H1 (cell line): ENCODE results near the gene LYRM7. TPM values are rescaled to one million over a fixed set of nuclear protein-coding genes. Genes with fewer than 3 reads are reported as not detected.

Source experiments
- CTCF ChIA-PET: fragments of 300-600 bp; sonication (Branson Sonifier 250); formaldehyde crosslinking; loops from one replicate; lab custom pipeline; 2021; ENCODE audit not compliant: partially characterized antibody; lab: Charles Lee
- POLR2A ChIA-PET: fragments of 300-600 bp; sonication (Branson Sonifier 250); formaldehyde crosslinking; loops from one replicate; lab custom pipeline; 2021; ENCODE audit warnings: inconsistent platforms; ENCODE audit not compliant: partially characterized antibody; lab: Charles Lee
- DNase-seq, 2 experiments: peaks; one replicate each; pipeline versions ENCODE4 v3.0.0 to v3.0.0-alpha.2; 2010 to 2022; ENCODE audit warnings: low spot score in 2 of 2, low read depth in 1 of 2, mixed read lengths in 1 of 2
- FAIRE-seq: peaks from 2 replicates; lab custom pipeline; 2011; peaks lifted over from hg19 to GRCh38; lab: Jason Lieb, UNC
- H2AFZ ChIP-seq: 2 replicates; pipeline ENCODE4 v1.8.1; 2012; ENCODE audit warnings: low read length, inconsistent platforms
- H2AK5ac ChIP-seq: 2 replicates; pipeline ENCODE4 v1.6.1; 2013; ENCODE audit warnings: low read depth, low read length
- H2BK120ac ChIP-seq: replicated peaks from 2 replicates; pipeline ENCODE3; 2013; ENCODE audit warnings: low read depth, low read length, inconsistent platforms
- H2BK12ac ChIP-seq: 2 replicates; pipeline ENCODE4 v1.6.1; 2013; ENCODE audit warnings: low read depth, low read length
- H2BK15ac ChIP-seq: 2 replicates; pipeline ENCODE4 v1.6.1; 2013; ENCODE audit warnings: low read length
- H2BK20ac ChIP-seq: 2 replicates; pipeline ENCODE4 v1.6.1; 2013; ENCODE audit warnings: low read length
- H2BK5ac ChIP-seq: 2 replicates; pipeline ENCODE4 v1.6.1; 2013; ENCODE audit warnings: low read depth, low read length
- H3K14ac ChIP-seq: 2 replicates; pipeline ENCODE4 v1.6.1; 2013; ENCODE audit warnings: inconsistent platforms; ENCODE audit not compliant: insufficient read length
- H3K18ac ChIP-seq: 2 replicates; pipeline ENCODE4 v1.6.1; 2013; ENCODE audit warnings: low read length; ENCODE audit errors: extremely low read depth
- H3K23ac ChIP-seq: 2 replicates; pipeline ENCODE4 v1.6.1; 2013; ENCODE audit warnings: inconsistent platforms; ENCODE audit not compliant: insufficient read length
- H3K23me2 ChIP-seq: 2 replicates; pipeline ENCODE4 v1.6.1; 2013; ENCODE audit warnings: low read depth, low read length
- H3K27ac ChIP-seq: 2 replicates; pipeline ENCODE4 v1.6.1; 2011; ENCODE audit warnings: low read depth, low read length, inconsistent platforms
- H3K27me3 ChIP-seq, 4 experiments: replicated peaks in 1 of 4; 1 replicate in 1 of 4; 2 replicates in 3 of 4; pipeline versions ENCODE4 v1.6.1 to v1.8.1; 2011 to 2013; ENCODE audit warnings: low read length in 3 of 4, mild to moderate bottlenecking in 3 of 4, inconsistent platforms in 2 of 4, mixed read lengths in 2 of 4, moderate library complexity in 1 of 4; ENCODE audit not compliant: control insufficient read depth in 3 of 4, insufficient read depth in 3 of 4; ENCODE audit errors: extremely low read depth in 1 of 4
- H3K36me3 ChIP-seq, 4 experiments: 2 replicates each; pipeline versions ENCODE4 v1.6.1 to v1.8.1; 2011 to 2013; ENCODE audit warnings: mild to moderate bottlenecking in 4 of 4, low read length in 3 of 4, moderate library complexity in 2 of 4, control low read depth in 1 of 4, inconsistent platforms in 1 of 4; ENCODE audit not compliant: insufficient read depth in 4 of 4, control insufficient read depth in 2 of 4
- H3K4ac ChIP-seq: replicated peaks from 2 replicates; pipeline ENCODE3; 2013; ENCODE audit warnings: low read length, low read depth, mixed read lengths, inconsistent platforms; ENCODE audit not compliant: insufficient read length
- H3K4me1 ChIP-seq, 4 experiments: replicated peaks in 1 of 4; 1 replicate in 1 of 4; 2 replicates in 3 of 4; pipeline versions ENCODE4 v1.6.1 to v1.8.1; 2011 to 2013; ENCODE audit warnings: low read length in 3 of 4, inconsistent platforms in 2 of 4, mixed read lengths in 1 of 4; ENCODE audit not compliant: insufficient read depth in 4 of 4, control insufficient read depth in 3 of 4
- H3K4me2 ChIP-seq, 2 experiments: 2 replicates each; pipeline versions ENCODE4 v1.6.1 to v1.8.1; 2011 to 2013; ENCODE audit warnings: low read depth in 2 of 2, low read length in 2 of 2, control low read depth in 1 of 2, inconsistent platforms in 1 of 2, mild to moderate bottlenecking in 1 of 2; ENCODE audit not compliant: insufficient read depth in 1 of 2
- H3K4me3 ChIP-seq, 4 experiments: fragments of 200-600, 300-600 bp in 1 of 4; sonication (generic), shearing (Covaris generic), sonication (Bioruptor Twin) in 1 of 4; 2 replicates each; pipeline versions ENCODE4 v1.5.1 to v1.8.1; 2011 to 2016; ENCODE audit warnings: low read length in 4 of 4, low read depth in 3 of 4, control low read depth in 2 of 4, inconsistent platforms in 2 of 4, mild to moderate bottlenecking in 2 of 4, mixed read lengths in 1 of 4, moderate library complexity in 1 of 4; ENCODE audit not compliant: insufficient read depth in 2 of 4; ENCODE audit errors: extremely low read depth in 1 of 4
- H3K56ac ChIP-seq: replicated peaks from 2 replicates; pipeline ENCODE3; 2013; ENCODE audit warnings: low read depth, mild to moderate bottlenecking, mixed read lengths, low read length, inconsistent platforms; ENCODE audit not compliant: insufficient read length
- H3K79me1 ChIP-seq: 2 replicates; pipeline ENCODE4 v1.6.1; 2013; ENCODE audit warnings: low read depth, low read length, control low read depth
- H3K79me2 ChIP-seq, 2 experiments: 2 replicates each; pipeline versions ENCODE4 v1.6.1 to v1.8.1; 2012 to 2013; ENCODE audit warnings: low read length in 2 of 2, mild to moderate bottlenecking in 2 of 2, inconsistent platforms in 1 of 2; ENCODE audit not compliant: insufficient read depth in 2 of 2, control insufficient read depth in 1 of 2
- H3K9ac ChIP-seq, 4 experiments: replicated peaks in 1 of 4; 1 replicate in 1 of 4; 2 replicates in 3 of 4; pipeline versions ENCODE4 v1.6.1 to v1.8.1; 2011 to 2013; ENCODE audit warnings: low read depth in 3 of 4, low read length in 3 of 4, control low read depth in 2 of 4, mild to moderate bottlenecking in 2 of 4, moderate library complexity in 2 of 4, inconsistent platforms in 1 of 4; ENCODE audit errors: extremely low read depth in 1 of 4
- H3K9me3 ChIP-seq, 2 experiments: 2 replicates each; pipeline versions ENCODE4 v1.6.1 to v1.8.1; 2012 to 2013; ENCODE audit warnings: mild to moderate bottlenecking in 2 of 2, moderate library complexity in 2 of 2, control low read depth in 1 of 2, inconsistent platforms in 1 of 2, low read depth in 1 of 2, low read length in 1 of 2, mixed read lengths in 1 of 2; ENCODE audit not compliant: insufficient read depth in 2 of 2
- H4K20me1 ChIP-seq, 2 experiments: replicated peaks in 1 of 2; 2 replicates each; pipeline versions ENCODE3 to v1.8.1; 2011 to 2013; ENCODE audit warnings: inconsistent platforms in 2 of 2, low read length in 2 of 2, mild to moderate bottlenecking in 1 of 2; ENCODE audit not compliant: insufficient read depth in 2 of 2, control insufficient read depth in 1 of 2
- H4K5ac ChIP-seq: 2 replicates; pipeline ENCODE4 v1.6.1; 2013; ENCODE audit warnings: low read length, low read depth, mixed read lengths, inconsistent platforms; ENCODE audit not compliant: insufficient read length
- H4K8ac ChIP-seq: 2 replicates; pipeline ENCODE4 v1.8.0; 2013; ENCODE audit warnings: mild to moderate bottlenecking, moderate library complexity, low read length, inconsistent platforms; ENCODE audit not compliant: insufficient read depth; ENCODE audit errors: extremely low read depth
- H4K91ac ChIP-seq: replicated peaks from 2 replicates; pipeline ENCODE3; 2013; ENCODE audit warnings: low read length, mixed read lengths, inconsistent platforms; ENCODE audit not compliant: insufficient read length
- BACH1 ChIP-seq: IDR thresholded peaks from 2 replicates; pipeline ENCODE4 v1.6.1; 2012; ENCODE audit warnings: low read length, improper control_type of control experiment
- CBX5 ChIP-seq: fragments of 300-800, 300-1000 bp; sonication (generic); IDR thresholded peaks from 2 replicates; pipeline ENCODE4 v1.7.1; 2016; ENCODE audit warnings: antibody characterized with exemption, low read length, low read depth
- CEBPB ChIP-seq: IDR thresholded peaks from 2 replicates; pipeline ENCODE4 v1.6.1; 2012; ENCODE audit warnings: low read depth, low read length
- CREB1 ChIP-seq: IDR thresholded peaks from 2 replicates; pipeline ENCODE4 v1.6.1; 2012; ENCODE audit warnings: inconsistent platforms
- CTBP2 ChIP-seq: IDR thresholded peaks from 2 replicates; pipeline ENCODE4 v1.7.0; 2011; ENCODE audit warnings: borderline replicate concordance, mild to moderate bottlenecking, moderate library complexity, mixed read lengths, low read length; ENCODE audit not compliant: insufficient read depth, insufficient read length
- FOSL1 ChIP-seq: IDR thresholded peaks from 2 replicates; pipeline ENCODE4 v1.6.1; 2011; ENCODE audit warnings: mild to moderate bottlenecking, low read depth, low read length, moderate library complexity; ENCODE audit not compliant: insufficient read depth
- JUND ChIP-seq: IDR thresholded peaks from 2 replicates; pipeline ENCODE4 v1.6.1; 2011; ENCODE audit warnings: mild to moderate bottlenecking, improper control_type of control experiment, low read length
- KDM4A ChIP-seq: IDR thresholded peaks from one replicate; pipeline ENCODE4 v1.7.1; 2012; ENCODE audit warnings: low read depth, mild to moderate bottlenecking, moderate library complexity, low read length, inconsistent platforms; ENCODE audit not compliant: severe bottlenecking
- KDM5A ChIP-seq: fragments of 200-600 bp; IDR thresholded peaks from 2 replicates; pipeline ENCODE4 v1.7.1; 2012; ENCODE audit warnings: mild to moderate bottlenecking, low read length, inconsistent platforms, mixed read lengths
- MAFK ChIP-seq: IDR thresholded peaks from 2 replicates; pipeline ENCODE4 v1.6.1; 2012; ENCODE audit warnings: low read depth, mild to moderate bottlenecking, improper control_type of control experiment, low read length
- NRF1 ChIP-seq: IDR thresholded peaks from 2 replicates; pipeline ENCODE4 v1.6.1; 2011; ENCODE audit warnings: mild to moderate bottlenecking, low read depth, low read length, improper control_type of control experiment
- POLR2AphosphoS5 ChIP-seq: IDR thresholded peaks from 2 replicates; pipeline ENCODE4 v1.6.1; 2011; ENCODE audit warnings: low read depth, low read length
- RNF2 ChIP-seq: fragments of 200-900, 300-1000 bp; sonication (generic); IDR thresholded peaks from 2 replicates; pipeline ENCODE4 v1.7.1; 2016; ENCODE audit warnings: borderline replicate concordance, low read depth, mild to moderate bottlenecking, antibody characterized with exemption, low read length; ENCODE audit not compliant: poor library complexity, severe bottlenecking; ENCODE audit errors: missing control alignments
- RXRA ChIP-seq: IDR thresholded peaks from 2 replicates; pipeline ENCODE4 v1.6.1; 2011; ENCODE audit warnings: low read depth, mild to moderate bottlenecking, low read length, moderate library complexity; ENCODE audit not compliant: insufficient read depth
- SIX5 ChIP-seq: IDR thresholded peaks from 2 replicates; pipeline ENCODE4 v1.6.1; 2011; ENCODE audit warnings: mild to moderate bottlenecking, low read depth, low read length
- TAF7 ChIP-seq: optimal IDR thresholded peaks from 2 replicates; pipeline ENCODE3; 2011; ENCODE audit warnings: low read depth, mild to moderate bottlenecking, inconsistent platforms, low read length, moderate library complexity, borderline replicate concordance
- WGBS, 2 experiments: shearing (Covaris generic) in 1 of 2; methylation state at CpG; one replicate each; pipeline versions ENCODE4 v1.1.6 to v1.1.7; 2013 to 2015; ENCODE audit warnings: low lambda C conversion rate in 2 of 2, mixed read lengths in 2 of 2, inconsistent platforms in 1 of 2, low coverage in 1 of 2, missing lambda C conversion rate in 1 of 2; ENCODE audit not compliant: insufficient replicate concordance in 2 of 2, insufficient coverage in 1 of 2, insufficient read length in 1 of 2; ENCODE audit errors: extremely low coverage in 1 of 2, missing lambda C conversion rate in 1 of 2; 5-methylcytosine and 5-hydroxymethylcytosine counted together
- polyA plus RNA-seq, 7 experiments: library from polyadenylated mRNA; depleted of rRNA in 3 of 7; stranded (reverse) in 5 of 7; unstranded in 2 of 7; fragments of >200 nt in 5 of 7; fragments of 200-250 nt in 2 of 7; gene quantifications; 1 replicate in 5 of 7; 2 replicates in 1 of 7; 4 replicates in 1 of 7; pipeline versions ENCODE4 v1.2.1 to v1.2.3, GENCODE V29; 2011 to 2013; ENCODE audit warnings: missing spikeins in 2 of 7, mixed read lengths in 2 of 7
- total RNA-seq: library from RNA; stranded (reverse); fragmentation: NEBNext Ultra II Directional; extraction: Animal tissue kit (Norgen Biotek cat#: 25700); gene quantifications from 2 replicates; pipeline ENCODE4 v1.2.1, GENCODE V29; 2021

LYRM7 gene
- total and polyA plus RNA-seq, 2 of the 8 experiments (the other 6 are each of a cell fraction or from before 2014, with no cell fraction given), result 1.9 to 12.6 TPM

GRCh38 chr5:131148835-131149234, 21.9 kb upstream of the LYRM7 start:
- no peak overlapping the region for H4K5ac ChIP-seq
- H3K14ac ChIP-seq, result no peak overlapping the region
- H3K18ac ChIP-seq, result no peak overlapping the region
- H4K91ac ChIP-seq, result no peak overlapping the region
- no peak overlapping the region for H2AK5ac ChIP-seq
- H2BK20ac ChIP-seq, result no peak overlapping the region
- H3K4me1 ChIP-seq, result no peaks in the 10 kb centered on the region
- no peaks in the 10 kb centered on the region for H3K36me3 ChIP-seq
- FAIRE-seq (no peak), DNase-seq (no peak)
- H3K56ac ChIP-seq, result no peak overlapping the region
- no peaks in the 10 kb centered on the region for H4K20me1 ChIP-seq
- H3K9me3 ChIP-seq, result no peaks in the 10 kb centered on the region
- H3K79me2 ChIP-seq, result no peaks in the 10 kb centered on the region
- no peak overlapping the region for H3K23ac ChIP-seq
- WGBS, 2 experiments, result 76% methylated on average over 2 of the region's 2 CpGs; no CpG with 5 or more reads in 1 of the 2 experiments
- H2BK12ac ChIP-seq, result no peak overlapping the region
- H3K9ac ChIP-seq, result no peak overlapping the region
- no peak overlapping the region for H3K4me3 ChIP-seq
- H2BK15ac ChIP-seq, result no peak overlapping the region
- no peak overlapping the region for H3K4ac ChIP-seq
- H3K79me1 ChIP-seq, result no peaks in the 10 kb centered on the region
- no peak overlapping the region for H2BK5ac ChIP-seq
- H2BK120ac ChIP-seq, result no peak overlapping the region
- no peaks in the 10 kb centered on the region for H3K23me2 ChIP-seq
- no peak overlapping the region for H2AFZ ChIP-seq
- no peak overlapping the region for H3K4me2 ChIP-seq
- ChIA-PET POLR2A (no interaction called here), CTCF (interaction anchor here (0.5 to 0.6 kb wide), 2 partner anchors 11 to 122 kb away, joined by 3 read pairs; no protein-coding TSS in a partner anchor)
- no peak overlapping the region for H3K27ac ChIP-seq
- H3K27me3 ChIP-seq, result no peaks in the 10 kb centered on the region
- H4K8ac ChIP-seq, result no peak overlapping the region
- TF ChIP-seq RXRA, result no peak
- no peak for TF ChIP-seq SIX5
- no peak for TF ChIP-seq MAFK
- no peak for TF ChIP-seq POLR2AphosphoS5
- no peak for TF ChIP-seq TAF7
- TF ChIP-seq FOSL1, result no peak
- no peak for TF ChIP-seq KDM4A
- no peak for TF ChIP-seq RNF2
- no peak for TF ChIP-seq CEBPB
- no peak for TF ChIP-seq KDM5A
- no peak for TF ChIP-seq CTBP2
- no peak for TF ChIP-seq CREB1
- TF ChIP-seq JUND, result no peak
- no peak for TF ChIP-seq BACH1
- no peak for TF ChIP-seq NRF1
- no peak for TF ChIP-seq CBX5
